BLaER1 treated with 17β-estradiol and CSF1 and Interleukin-3, amounts not matched to agents 10 nM and 100 nM (cell line): ENCODE data around the gene SLC13A1.

Experiments used
- H3K27ac ChIP-seq, 11 experiments: shearing (Covaris generic); formaldehyde crosslinking; 2 replicates each; pipeline ENCODE4 v1.8.1; 2022
- H3K27me3 ChIP-seq, 11 experiments: shearing (Covaris generic); formaldehyde crosslinking; 2 replicates each; pipeline ENCODE4 v1.8.1; 2022
- H3K36me3 ChIP-seq, 11 experiments: shearing (Covaris generic); formaldehyde crosslinking; 2 replicates each; pipeline ENCODE4 v1.8.1; 2022
- H3K4me1 ChIP-seq, 10 experiments: shearing (Covaris generic); formaldehyde crosslinking; 2 replicates each; pipeline ENCODE4 v1.8.1; 2022
- H3K4me2 ChIP-seq, 11 experiments: shearing (Covaris generic); formaldehyde crosslinking; 2 replicates each; pipeline ENCODE4 v1.8.1; 2022
- H3K4me3 ChIP-seq, 10 experiments: shearing (Covaris generic); formaldehyde crosslinking; 2 replicates each; pipeline ENCODE4 v1.8.1; 2022
- H3K9ac ChIP-seq, 11 experiments: shearing (Covaris generic); formaldehyde crosslinking; 2 replicates each; pipeline ENCODE4 v1.8.1; 2022
- H3K9me3 ChIP-seq, 11 experiments: shearing (Covaris generic); formaldehyde crosslinking; replicated peaks in 1 of 11; 2 replicates each; pipeline ENCODE4 v1.8.1; 2022
- H4K20me1 ChIP-seq, 11 experiments: shearing (Covaris generic); formaldehyde crosslinking; 2 replicates each; pipeline ENCODE4 v1.8.1; 2022
- Cebpa-rat ChIP-seq, 11 experiments: shearing (Covaris generic); IDR thresholded peaks; 2 replicates each; pipeline ENCODE4 v1.8.1; 2022

The SLC13A1 gene

GRCh38 chr7:123170333-123171246 lies 29.2 kb downstream of the SLC13A1 start:
- no peaks in the 10 kb centered on the region for H3K36me3 ChIP-seq
- no peaks in the 10 kb centered on the region for H3K4me1 ChIP-seq
- no peak overlapping the region for H3K9ac ChIP-seq
- H3K27me3 ChIP-seq = no peaks in the 10 kb centered on the region
- H3K4me3 ChIP-seq = no peak overlapping the region
- H3K4me2 ChIP-seq = no peak overlapping the region
- no peaks in the 10 kb centered on the region for H3K9me3 ChIP-seq
- TF ChIP-seq Cebpa-rat (IDR thresholded peaks at IDR 0.05) = no peak
- no peak overlapping the region for H3K27ac ChIP-seq
- no peaks in the 10 kb centered on the region for H4K20me1 ChIP-seq

GRCh38 chr7:123169065-123169464 lies 30.7 kb downstream of the SLC13A1 start:
- no peak overlapping the region for H3K4me2 ChIP-seq
- TF ChIP-seq Cebpa-rat (IDR thresholded peaks at IDR 0.05) = no peak
- no peak overlapping the region for H3K9ac ChIP-seq
- no peaks in the 10 kb centered on the region for H3K36me3 ChIP-seq
- H3K4me3 ChIP-seq = no peak overlapping the region
- H3K9me3 ChIP-seq = no peaks in the 10 kb centered on the region
- no peaks in the 10 kb centered on the region for H3K4me1 ChIP-seq
- no peak overlapping the region for H3K27ac ChIP-seq
- no peaks in the 10 kb centered on the region for H3K27me3 ChIP-seq
- H4K20me1 ChIP-seq = no peaks in the 10 kb centered on the region

GRCh38 chr7:123157606-123158005 lies 42.2 kb downstream of the SLC13A1 start:
- H3K4me2 ChIP-seq = no peak overlapping the region
- no peak overlapping the region for H3K4me3 ChIP-seq
- no peaks in the 10 kb centered on the region for H4K20me1 ChIP-seq
- no peaks in the 10 kb centered on the region for H3K9me3 ChIP-seq
- no peak overlapping the region for H3K27ac ChIP-seq
- H3K27me3 ChIP-seq = no peaks in the 10 kb centered on the region
- H3K4me1 ChIP-seq = no peaks in the 10 kb centered on the region
- no peaks in the 10 kb centered on the region for H3K36me3 ChIP-seq
- H3K9ac ChIP-seq = no peak overlapping the region
- TF ChIP-seq Cebpa-rat (IDR thresholded peaks at IDR 0.05) = no peak

- Histone ChIP-seq H3K9me3 (no peaks in the 10 kb centered on the region), H3K4me3 (no peak overlapping the region), H3K4me1 (no peaks in the 10 kb centered on the region), H3K4me2 (no peak overlapping the region), H3K9ac (no peak overlapping the region), H4K20me1 (no peaks in the 10 kb centered on the region), H3K36me3 (no peaks in the 10 kb centered on the region), H3K27me3 (no peaks in the 10 kb centered on the region), H3K27ac (no peak overlapping the region)
- no peak for TF ChIP-seq Cebpa-rat (IDR thresholded peaks at IDR 0.05)
Observed at GRCh38 chr7:123155571-123155970, 44.2 kb downstream of the SLC13A1 start.

- no peaks in the 10 kb centered on the region for H3K27me3 ChIP-seq
- no peak overlapping the region for H3K4me3 ChIP-seq
- H3K4me1 ChIP-seq = no peaks in the 10 kb centered on the region
- H3K36me3 ChIP-seq = no peaks in the 10 kb centered on the region
- H3K27ac ChIP-seq = no peak overlapping the region
- no peak overlapping the region for H3K4me2 ChIP-seq
- no peak overlapping the region for H3K9ac ChIP-seq
- H3K9me3 ChIP-seq = no peaks in the 10 kb centered on the region
- no peak for TF ChIP-seq Cebpa-rat (IDR thresholded peaks at IDR 0.05)
- no peaks in the 10 kb centered on the region for H4K20me1 ChIP-seq
Observed at GRCh38 chr7:123154231-123154860, 45.4 kb downstream of the SLC13A1 start.

- Histone ChIP-seq H3K4me2 (no peak overlapping the region), H3K4me1 (peaks cover 0 to 10% (median 0%) of the 10 kb centered on the region in 10 experiments; a peak in 1 of 20 replicates), H3K9me3 (no peaks in the 10 kb centered on the region), H4K20me1 (no peaks in the 10 kb centered on the region), H3K27ac (no peak overlapping the region), H3K36me3 (no peaks in the 10 kb centered on the region), H3K9ac (no peak overlapping the region), H3K27me3 (no peaks in the 10 kb centered on the region), H3K4me3 (no peak overlapping the region)
- no peak for TF ChIP-seq Cebpa-rat (IDR thresholded peaks at IDR 0.05)
Observed at GRCh38 chr7:123151443-123151842, 48.3 kb downstream of the SLC13A1 start.

GRCh38 chr7:123148813-123149212 lies 51.0 kb downstream of the SLC13A1 start:
- Histone ChIP-seq H3K36me3 (no peaks in the 10 kb centered on the region), H3K27me3 (no peaks in the 10 kb centered on the region), H3K4me1 (peaks cover 0 to 10% (median 0%) of the 10 kb centered on the region in 10 experiments; a peak in 2 of 20 replicates), H3K9ac (no peak overlapping the region), H3K9me3 (no peaks in the 10 kb centered on the region), H4K20me1 (no peaks in the 10 kb centered on the region), H3K4me3 (no peak overlapping the region), H3K27ac (no peak overlapping the region), H3K4me2 (peak overlapping the region in 1 of 11 experiments; percentile 5; a peak in 1 of 22 replicates)
- TF ChIP-seq Cebpa-rat (IDR thresholded peaks at IDR 0.05) = no peak

GRCh38 chr7:123143252-123144006 lies 56.3 kb downstream of the SLC13A1 start:
- no peak for TF ChIP-seq Cebpa-rat (IDR thresholded peaks at IDR 0.05)
- no peak overlapping the region for H3K4me3 ChIP-seq
- no peak overlapping the region for H3K9ac ChIP-seq
- H3K27me3 ChIP-seq = no peaks in the 10 kb centered on the region
- peak overlapping the region in 2 of 11 experiments; percentile 40 to 80; a peak in 4 of 22 replicates for H3K4me2 ChIP-seq
- peaks cover 0 to 16% (median 0%) of the 10 kb centered on the region in 10 experiments; a peak in 7 of 20 replicates for H3K4me1 ChIP-seq
- no peaks in the 10 kb centered on the region for H4K20me1 ChIP-seq
- H3K9me3 ChIP-seq = no peaks in the 10 kb centered on the region
- H3K27ac ChIP-seq = no peak overlapping the region; a peak in 1 of 22 replicates
- no peaks in the 10 kb centered on the region for H3K36me3 ChIP-seq

GRCh38 chr7:123140561-123140960 lies 59.2 kb downstream of the SLC13A1 start:
- H3K9me3 ChIP-seq = no peaks in the 10 kb centered on the region
- H3K36me3 ChIP-seq = no peaks in the 10 kb centered on the region
- no peak overlapping the region for H3K27ac ChIP-seq
- no peak overlapping the region for H3K9ac ChIP-seq
- TF ChIP-seq Cebpa-rat (IDR thresholded peaks at IDR 0.05) = no peak
- H3K4me1 ChIP-seq = peaks cover 0 to 14% (median 0%) of the 10 kb centered on the region in 10 experiments; a peak in 7 of 20 replicates
- no peaks in the 10 kb centered on the region for H3K27me3 ChIP-seq
- no peaks in the 10 kb centered on the region for H4K20me1 ChIP-seq
- H3K4me3 ChIP-seq = no peak overlapping the region
- H3K4me2 ChIP-seq = no peak overlapping the region
